C4-2B (cell line): ENCODE measurements around the gene UQCC5.

ENCODE experiments used
- ZFX ChIP-seq: fragments of 450-650 bp; IDR thresholded peaks from 2 replicates; pipeline ENCODE4 v1.6.1; 2017
- TF ChIP-seq, protein P1 (sequence below): fragments of 450-650 bp; conservative IDR thresholded peaks from 2 replicates; pipeline ENCODE4 v1.5.1; 2017; ENCODE audit warnings: mild to moderate bottlenecking

DNA sequence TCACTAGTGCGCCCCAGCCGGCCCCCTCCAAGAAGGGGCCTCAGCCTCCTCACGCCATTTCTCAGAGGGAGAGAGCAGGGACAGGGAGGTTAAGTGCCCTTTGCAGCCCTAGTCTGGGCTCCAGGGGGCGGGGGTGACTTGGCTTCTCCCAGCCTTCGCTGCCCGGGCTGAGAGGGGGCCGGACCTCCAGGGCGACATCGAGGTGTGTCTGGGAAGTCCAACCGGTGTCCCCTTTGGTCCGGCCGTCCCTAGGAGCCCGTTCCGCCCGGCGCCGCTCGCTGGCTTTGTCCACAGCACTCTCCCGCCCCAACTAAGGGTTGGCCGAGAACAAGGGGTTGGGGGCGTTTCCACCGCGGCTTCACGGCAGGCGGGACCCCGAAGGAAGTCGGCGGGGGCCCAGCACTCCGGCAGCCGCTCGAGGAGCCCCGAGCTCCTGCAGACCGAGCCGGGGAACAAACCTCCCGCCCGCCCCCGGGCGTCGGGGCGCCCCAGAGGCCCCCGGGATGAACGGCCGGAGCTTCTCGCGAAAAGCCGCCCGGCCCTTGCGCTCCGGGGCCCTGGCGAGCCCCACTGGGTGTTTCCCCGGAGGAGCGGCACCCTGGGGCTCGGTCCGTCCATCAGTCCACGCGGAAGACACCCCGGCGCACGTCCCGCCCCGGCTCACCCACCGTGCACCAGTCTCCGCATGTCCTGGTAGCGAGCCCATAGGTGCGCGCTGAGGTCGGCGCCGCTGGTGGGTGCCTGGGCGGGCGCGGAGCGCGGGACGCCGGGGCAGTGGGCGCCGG is 3.4 kb upstream of the UQCC5 start:
- TF ChIP-seq, protein P1, sequence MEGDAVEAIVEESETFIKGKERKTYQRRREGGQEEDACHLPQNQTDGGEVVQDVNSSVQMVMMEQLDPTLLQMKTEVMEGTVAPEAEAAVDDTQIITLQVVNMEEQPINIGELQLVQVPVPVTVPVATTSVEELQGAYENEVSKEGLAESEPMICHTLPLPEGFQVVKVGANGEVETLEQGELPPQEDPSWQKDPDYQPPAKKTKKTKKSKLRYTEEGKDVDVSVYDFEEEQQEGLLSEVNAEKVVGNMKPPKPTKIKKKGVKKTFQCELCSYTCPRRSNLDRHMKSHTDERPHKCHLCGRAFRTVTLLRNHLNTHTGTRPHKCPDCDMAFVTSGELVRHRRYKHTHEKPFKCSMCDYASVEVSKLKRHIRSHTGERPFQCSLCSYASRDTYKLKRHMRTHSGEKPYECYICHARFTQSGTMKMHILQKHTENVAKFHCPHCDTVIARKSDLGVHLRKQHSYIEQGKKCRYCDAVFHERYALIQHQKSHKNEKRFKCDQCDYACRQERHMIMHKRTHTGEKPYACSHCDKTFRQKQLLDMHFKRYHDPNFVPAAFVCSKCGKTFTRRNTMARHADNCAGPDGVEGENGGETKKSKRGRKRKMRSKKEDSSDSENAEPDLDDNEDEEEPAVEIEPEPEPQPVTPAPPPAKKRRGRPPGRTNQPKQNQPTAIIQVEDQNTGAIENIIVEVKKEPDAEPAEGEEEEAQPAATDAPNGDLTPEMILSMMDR = no peak
- TF ChIP-seq ZFX = no peak
